Measurements from ENCODE around the gene FCSK. TPM values are rescaled to one million over a fixed set of nuclear protein-coding genes. Genes with fewer than 3 reads are reported as not detected.

FCSK gene
- polyA plus RNA-seq, 4 donors, result 19.6 to 43.5 (median 24.4) TPM

- no peak for FAIRE-seq
- H3K27ac ChIP-seq (ENCODE audit: low read depth in 1 of 3, low read length in 2 of 3), result peak overlapping the region in 1 of 3 donors; percentile 19
Observed at GRCh38 chr16:70457446-70458166, 3.2 kb downstream of the FCSK start.

GRCh38 chr16:70460737-70461261, 6.4 kb downstream of the FCSK start:
- no peaks in the 10 kb centered on the region for H3K27me3 ChIP-seq (ENCODE audit: control insufficient read depth in 3 of 3, insufficient read depth in 3 of 3, low read length in 3 of 3)
- WGBS, 3 donors, result 64 to 91% (median 83%) methylated on average over 8 of the region's 8 CpGs
- H3K4me3 ChIP-seq (ENCODE audit: low read depth in 1 of 3, low read length in 3 of 3), result no peak overlapping the region
- peaks cover 0 to 56% (median 0%) of the 10 kb centered on the region in 3 donors for H3K36me3 ChIP-seq (ENCODE audit: control insufficient read depth in 3 of 3, insufficient read depth in 2 of 3, low read depth in 1 of 3, low read length in 3 of 3)
- DNase-seq (no peak), FAIRE-seq (no peak)
- H3K27ac ChIP-seq (ENCODE audit: low read depth in 1 of 3, low read length in 2 of 3), result peak overlapping the region in 1 of 3 donors; percentile 8
- H3K4me1 ChIP-seq (ENCODE audit: control insufficient read depth in 3 of 3, insufficient read depth in 2 of 3, low read depth in 1 of 3, low read length in 2 of 3), result peaks cover 2 to 13% (median 5%) of the 10 kb centered on the region in 3 donors
- H3K9me3 ChIP-seq (ENCODE audit: control insufficient read depth in 2 of 2, insufficient read depth in 1 of 2, low read depth in 1 of 2, low read length in 1 of 2), result no peaks in the 10 kb centered on the region

More at GRCh38 chr16:70457446-70458166, 3.2 kb downstream of the FCSK start:
- WGBS, 3 donors, result 40 to 77% (median 60%) methylated on average over 5 of the region's 5 CpGs
- H3K27me3 ChIP-seq (ENCODE audit: control insufficient read depth in 3 of 3, insufficient read depth in 3 of 3, low read length in 3 of 3), result no peaks in the 10 kb centered on the region
- peaks cover 2 to 19% (median 5%) of the 10 kb centered on the region in 3 donors for H3K4me1 ChIP-seq (ENCODE audit: control insufficient read depth in 3 of 3, insufficient read depth in 2 of 3, low read depth in 1 of 3, low read length in 2 of 3)
- no peak overlapping the region for H3K4me3 ChIP-seq (ENCODE audit: low read depth in 1 of 3, low read length in 3 of 3)
- H3K9me3 ChIP-seq (ENCODE audit: control insufficient read depth in 2 of 2, insufficient read depth in 1 of 2, low read depth in 1 of 2, low read length in 1 of 2), result no peaks in the 10 kb centered on the region
- DNase-seq, result peak in 1 of 2 donors; percentile 54
- H3K36me3 ChIP-seq (ENCODE audit: control insufficient read depth in 3 of 3, insufficient read depth in 2 of 3, low read depth in 1 of 3, low read length in 3 of 3), result peaks cover 0 to 25% (median 0%) of the 10 kb centered on the region in 3 donors

GRCh38 chr16:70463235-70463634, 8.8 kb downstream of the FCSK start:
- FAIRE-seq, result no peak
- 94 to 100% (median 96%) methylated on average over 2 of the region's 2 CpGs for WGBS, 3 donors
- H3K36me3 ChIP-seq (ENCODE audit: control insufficient read depth in 3 of 3, insufficient read depth in 2 of 3, low read depth in 1 of 3, low read length in 3 of 3), result peaks cover 0 to 77% (median 0%) of the 10 kb centered on the region in 3 donors

GRCh38 chr16:70465999-70466804, 11.8 kb downstream of the FCSK start:
- peaks cover 0 to 95% (median 1%) of the 10 kb centered on the region in 3 donors for H3K36me3 ChIP-seq (ENCODE audit: control insufficient read depth in 3 of 3, insufficient read depth in 2 of 3, low read depth in 1 of 3, low read length in 3 of 3)
- H3K9me3 ChIP-seq (ENCODE audit: control insufficient read depth in 2 of 2, insufficient read depth in 1 of 2, low read depth in 1 of 2, low read length in 1 of 2), result no peaks in the 10 kb centered on the region
- no peak overlapping the region for H3K4me3 ChIP-seq (ENCODE audit: low read depth in 1 of 3, low read length in 3 of 3)
- no peak for FAIRE-seq
- H3K4me1 ChIP-seq (ENCODE audit: control insufficient read depth in 3 of 3, insufficient read depth in 2 of 3, low read depth in 1 of 3, low read length in 2 of 3), result peaks cover 0 to 6% (median 0%) of the 10 kb centered on the region in 3 donors
- no peak overlapping the region for H3K27ac ChIP-seq (ENCODE audit: low read depth in 1 of 3, low read length in 2 of 3)
- DNase-seq, result peak in 1 of 2 donors; percentile 36
- 85 to 89% (median 88%) methylated on average over 13 of the region's 13 CpGs for WGBS, 3 donors
- H3K27me3 ChIP-seq (ENCODE audit: control insufficient read depth in 3 of 3, insufficient read depth in 3 of 3, low read length in 3 of 3), result no peaks in the 10 kb centered on the region

More at GRCh38 chr16:70463235-70463634, 8.8 kb downstream of the FCSK start:
- Histone ChIP-seq H3K27ac (ENCODE audit: low read depth in 1 of 3, low read length in 2 of 3) (no peak overlapping the region), H3K9me3 (ENCODE audit: control insufficient read depth in 2 of 2, insufficient read depth in 1 of 2, low read depth in 1 of 2, low read length in 1 of 2) (no peaks in the 10 kb centered on the region), H3K4me1 (ENCODE audit: control insufficient read depth in 3 of 3, insufficient read depth in 2 of 3, low read depth in 1 of 3, low read length in 2 of 3) (peaks cover 0 to 10% (median 2%) of the 10 kb centered on the region in 3 donors), H3K4me3 (ENCODE audit: low read depth in 1 of 3, low read length in 3 of 3) (no peak overlapping the region), H3K27me3 (ENCODE audit: control insufficient read depth in 3 of 3, insufficient read depth in 3 of 3, low read length in 3 of 3) (no peaks in the 10 kb centered on the region)
- no peak for DNase-seq

GRCh38 chr16:70466805-70467076, 12.3 kb downstream of the FCSK start:
- no peaks in the 10 kb centered on the region for H3K27me3 ChIP-seq (ENCODE audit: control insufficient read depth in 3 of 3, insufficient read depth in 3 of 3, low read length in 3 of 3)
- peaks cover 0 to 6% (median 0%) of the 10 kb centered on the region in 3 donors for H3K4me1 ChIP-seq (ENCODE audit: control insufficient read depth in 3 of 3, insufficient read depth in 2 of 3, low read depth in 1 of 3, low read length in 2 of 3)
- H3K9me3 ChIP-seq (ENCODE audit: control insufficient read depth in 2 of 2, insufficient read depth in 1 of 2, low read depth in 1 of 2, low read length in 1 of 2), result no peaks in the 10 kb centered on the region
- DNase-seq, result no peak
- no peak for FAIRE-seq
- no peak overlapping the region for H3K4me3 ChIP-seq (ENCODE audit: low read depth in 1 of 3, low read length in 3 of 3)
- peaks cover 0 to 94% (median 1%) of the 10 kb centered on the region in 3 donors for H3K36me3 ChIP-seq (ENCODE audit: control insufficient read depth in 3 of 3, insufficient read depth in 2 of 3, low read depth in 1 of 3, low read length in 3 of 3)
- 83 to 96% (median 83%) methylated on average over 7 of the region's 7 CpGs for whole genome bisulfite sequencing, 3 donors
- no peak overlapping the region for H3K27ac ChIP-seq (ENCODE audit: low read depth in 1 of 3, low read length in 2 of 3)

GRCh38 chr16:70467113-70467512, 12.7 kb downstream of the FCSK start:
- peaks cover 0 to 6% (median 0%) of the 10 kb centered on the region in 3 donors for H3K4me1 ChIP-seq (ENCODE audit: control insufficient read depth in 3 of 3, insufficient read depth in 2 of 3, low read depth in 1 of 3, low read length in 2 of 3)
- H3K4me3 ChIP-seq (ENCODE audit: low read depth in 1 of 3, low read length in 3 of 3), result no peak overlapping the region
- 86 to 92% (median 89%) methylated on average over 11 of the region's 11 CpGs for WGBS, 3 donors
- FAIRE-seq, result no peak
- no peak overlapping the region for H3K27ac ChIP-seq (ENCODE audit: low read depth in 1 of 3, low read length in 2 of 3)
- DNase-seq, result peak in 1 of 2 donors; percentile 23
- peaks cover 0 to 94% (median 1%) of the 10 kb centered on the region in 3 donors for H3K36me3 ChIP-seq (ENCODE audit: control insufficient read depth in 3 of 3, insufficient read depth in 2 of 3, low read depth in 1 of 3, low read length in 3 of 3)
- no peaks in the 10 kb centered on the region for H3K9me3 ChIP-seq (ENCODE audit: control insufficient read depth in 2 of 2, insufficient read depth in 1 of 2, low read depth in 1 of 2, low read length in 1 of 2)
- H3K27me3 ChIP-seq (ENCODE audit: control insufficient read depth in 3 of 3, insufficient read depth in 3 of 3, low read length in 3 of 3), result no peaks in the 10 kb centered on the region

GRCh38 chr16:70467608-70468007, 13.2 kb downstream of the FCSK start:
- Histone ChIP-seq H3K4me1 (ENCODE audit: control insufficient read depth in 3 of 3, insufficient read depth in 2 of 3, low read depth in 1 of 3, low read length in 2 of 3) (peaks cover 0 to 6% (median 0%) of the 10 kb centered on the region in 3 donors), H3K4me3 (ENCODE audit: low read depth in 1 of 3, low read length in 3 of 3) (no peak overlapping the region), H3K27ac (ENCODE audit: low read depth in 1 of 3, low read length in 2 of 3) (no peak overlapping the region), H3K9me3 (ENCODE audit: control insufficient read depth in 2 of 2, insufficient read depth in 1 of 2, low read depth in 1 of 2, low read length in 1 of 2) (no peaks in the 10 kb centered on the region), H3K27me3 (ENCODE audit: control insufficient read depth in 3 of 3, insufficient read depth in 3 of 3, low read length in 3 of 3) (no peaks in the 10 kb centered on the region), H3K36me3 (ENCODE audit: control insufficient read depth in 3 of 3, insufficient read depth in 2 of 3, low read depth in 1 of 3, low read length in 3 of 3) (peaks cover 0 to 94% (median 4%) of the 10 kb centered on the region in 3 donors)
- 96 to 98% (median 97%) methylated on average over 8 of the region's 8 CpGs for WGBS, 3 donors
- no peak for FAIRE-seq
- DNase-seq, result no peak

- Histone ChIP-seq H3K4me1 (ENCODE audit: control insufficient read depth in 3 of 3, insufficient read depth in 2 of 3, low read depth in 1 of 3, low read length in 2 of 3) (peaks cover 0 to 6% (median 0%) of the 10 kb centered on the region in 3 donors), H3K9me3 (ENCODE audit: control insufficient read depth in 2 of 2, insufficient read depth in 1 of 2, low read depth in 1 of 2, low read length in 1 of 2) (no peaks in the 10 kb centered on the region), H3K36me3 (ENCODE audit: control insufficient read depth in 3 of 3, insufficient read depth in 2 of 3, low read depth in 1 of 3, low read length in 3 of 3) (peaks cover 0 to 93% (median 4%) of the 10 kb centered on the region in 3 donors), H3K4me3 (ENCODE audit: low read depth in 1 of 3, low read length in 3 of 3) (no peak overlapping the region), H3K27ac (ENCODE audit: low read depth in 1 of 3, low read length in 2 of 3) (no peak overlapping the region), H3K27me3 (ENCODE audit: control insufficient read depth in 3 of 3, insufficient read depth in 3 of 3, low read length in 3 of 3) (no peaks in the 10 kb centered on the region)
- no peak for FAIRE-seq
- DNase-seq, result no peak
- 91 to 95% (median 95%) methylated on average over 16 of the region's 16 CpGs for WGBS, 3 donors
Observed at GRCh38 chr16:70468776-70469525, 14.6 kb downstream of the FCSK start.
